HG03095 (cell line): Measurements from ENCODE around the gene PRPF19.
"Not testable (repeated sequence)": the region's sequence is repeated elsewhere in the genome, so short reads cannot be mapped to it uniquely, and the experiment has no call there.

Experiments
- ATAC-seq: cut with Tn5 transposase; IDR thresholded peaks from one replicate; pipeline ENCODE4 v1.9.1; 2021; ENCODE audit warnings: moderate library complexity; ENCODE audit not compliant: unreplicated experiment

The PRPF19 gene

GRCh38 chr11:60909680-60910280, 3.4 kb upstream of the PRPF19 start:
- not testable (repeated sequence) for ATAC-seq

DNA sequence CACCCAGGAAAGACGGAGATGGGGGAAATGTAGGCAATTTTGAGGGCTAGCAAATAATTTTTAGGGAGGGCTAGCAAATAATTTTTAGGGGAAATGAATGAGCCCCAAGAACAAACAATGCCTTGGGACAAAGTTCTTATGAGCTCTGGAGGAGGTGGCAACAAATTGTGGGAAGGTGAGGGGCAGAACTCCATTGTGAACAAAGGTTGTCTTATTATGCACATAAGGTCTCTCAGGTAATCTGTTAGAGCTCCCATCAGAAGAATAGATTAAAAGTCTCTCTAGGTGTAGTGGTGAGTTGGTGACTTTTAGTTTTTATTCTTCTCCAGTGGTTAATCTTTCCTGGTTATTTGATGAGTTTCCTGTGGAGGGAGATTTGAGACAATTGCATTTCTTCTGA, 2.4 kb upstream of the PRPF19 start:
- ATAC-seq = no peak

GRCh38 chr11:60905551-60906113, 753 bp downstream of the PRPF19 start:
- no peak for ATAC-seq

- no peak for ATAC-seq
Measured at GRCh38 chr11:60905047-60905446, 1.3 kb downstream of the PRPF19 start.

DNA sequence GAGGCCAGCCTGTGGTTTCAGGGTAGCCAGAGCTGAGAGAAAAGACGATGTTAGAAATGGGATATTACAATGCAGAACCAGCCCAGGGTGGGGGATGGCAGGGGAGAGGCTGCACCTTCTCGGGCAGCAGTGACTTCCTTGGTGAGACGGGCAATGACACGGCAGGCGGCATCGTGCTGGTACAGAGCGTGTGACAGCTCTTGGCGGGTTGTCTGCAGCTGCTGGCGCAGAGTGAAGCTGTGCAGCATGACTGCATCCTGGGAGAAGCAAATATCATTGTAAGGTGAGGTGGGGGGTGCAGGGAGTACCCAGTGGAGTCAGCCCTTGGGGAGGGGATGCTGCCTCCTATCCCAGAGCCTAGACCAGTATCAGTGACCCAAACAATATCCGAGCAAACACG, 3.8 kb downstream of the PRPF19 start:
- ATAC-seq = no peak

- ATAC-seq = no peak
Measured at GRCh38 chr11:60900673-60901404, 5.5 kb downstream of the PRPF19 start.

DNA sequence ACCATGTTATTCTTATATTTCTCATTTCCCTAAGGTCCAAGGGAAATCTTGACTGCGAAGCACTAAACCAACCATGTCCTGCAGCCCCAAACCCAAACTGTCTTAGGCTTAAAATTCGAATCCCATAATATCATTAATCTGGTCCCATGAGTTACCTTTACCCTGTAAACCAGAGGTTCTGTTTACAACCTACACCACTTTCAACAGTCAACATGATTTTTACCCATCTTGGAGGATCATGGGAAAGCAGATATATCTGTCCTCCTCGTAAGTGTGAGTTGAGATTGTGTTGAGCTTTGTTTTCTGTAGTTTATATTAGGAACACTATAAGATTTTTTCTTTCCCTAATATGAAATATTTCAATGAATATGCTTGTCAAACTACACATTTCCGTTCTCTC, 6.4 kb downstream of the PRPF19 start:
- no peak for ATAC-seq

DNA sequence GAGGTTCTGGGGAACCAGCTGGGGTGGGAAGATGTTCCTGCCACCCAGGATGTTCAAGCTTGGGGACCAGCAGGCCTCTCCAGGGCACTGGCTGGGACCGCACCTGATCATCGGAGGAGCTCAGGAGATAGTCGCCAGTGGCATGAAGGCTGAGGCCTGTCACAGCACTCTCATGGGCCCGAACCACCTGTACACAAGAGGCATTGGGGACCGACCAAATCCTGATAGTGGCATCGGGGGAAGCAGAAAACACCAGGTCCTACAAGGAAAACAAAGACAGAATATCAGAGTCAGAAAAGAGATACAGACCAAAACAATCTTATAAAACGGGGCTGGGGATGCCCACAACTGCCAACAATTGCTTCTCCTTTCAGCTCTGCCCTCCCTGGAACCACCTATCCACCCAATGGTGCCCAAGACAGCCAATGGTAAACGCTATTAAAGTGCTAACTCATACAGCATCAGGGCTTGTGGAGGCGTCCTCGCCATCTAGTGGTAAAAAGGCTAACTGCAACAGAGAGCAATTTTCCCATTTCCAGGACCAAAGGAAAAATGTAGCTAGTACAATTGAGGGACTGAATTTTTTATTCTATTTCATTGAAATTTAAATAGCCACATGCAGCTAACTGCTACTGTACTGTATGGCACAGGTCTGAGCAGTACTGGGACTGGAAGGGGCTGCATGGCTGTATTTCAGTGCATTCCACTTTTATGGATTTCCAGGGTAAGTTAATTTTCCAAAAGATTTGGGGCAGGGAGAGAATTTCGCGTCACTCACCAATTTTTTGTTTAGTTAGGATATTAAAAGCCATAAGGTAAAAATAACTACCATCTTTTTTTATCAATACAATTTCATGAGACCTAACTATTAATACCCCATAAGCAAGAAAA, 7.1 kb downstream of the PRPF19 start:
- no peak for ATAC-seq

GRCh38 chr11:60897496-60897895, 8.9 kb downstream of the PRPF19 start:
- no peak for ATAC-seq

GRCh38 chr11:60895687-60896086, 10.7 kb downstream of the PRPF19 start:
- no peak for ATAC-seq

DNA sequence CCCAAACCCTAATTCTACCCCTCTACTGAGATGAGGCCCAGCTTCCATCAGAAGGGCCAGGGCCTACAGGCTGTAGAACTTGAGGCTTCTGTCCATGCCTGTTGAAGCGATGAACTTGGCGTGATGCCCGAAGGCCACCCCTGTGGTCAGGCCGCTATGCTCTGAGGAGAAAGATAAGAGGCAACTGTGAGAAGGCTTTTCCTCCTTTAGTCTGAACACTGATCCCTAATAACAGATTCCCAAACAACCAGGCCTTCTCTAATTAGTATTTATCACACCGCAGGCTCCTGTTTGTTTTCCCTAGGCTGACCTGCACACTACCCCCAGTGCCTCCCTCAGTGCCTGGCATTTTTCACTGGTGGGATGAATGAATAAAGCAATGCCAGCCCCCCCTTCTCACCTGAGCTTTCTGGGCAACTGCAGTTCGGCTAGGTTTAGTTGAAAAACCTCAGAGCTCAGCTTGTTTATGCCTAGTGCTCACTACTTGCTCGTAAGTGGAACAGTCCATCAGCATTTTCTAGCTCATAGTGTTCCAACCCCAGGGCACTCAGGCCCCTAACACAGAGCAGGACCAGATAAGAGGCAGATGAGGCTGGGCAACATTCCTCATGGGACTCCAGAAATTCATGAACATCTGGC, 15.2 kb downstream of the PRPF19 start:
- ATAC-seq = no peak

GRCh38 chr11:60890696-60891095, 15.7 kb downstream of the PRPF19 start:
- ATAC-seq = no peak

GRCh38 chr11:60889869-60890311, 16.5 kb downstream of the PRPF19 start:
- no peak for ATAC-seq

- ATAC-seq = no peak
Measured at GRCh38 chr11:60887556-60887955, 18.8 kb downstream of the PRPF19 start.

DNA sequence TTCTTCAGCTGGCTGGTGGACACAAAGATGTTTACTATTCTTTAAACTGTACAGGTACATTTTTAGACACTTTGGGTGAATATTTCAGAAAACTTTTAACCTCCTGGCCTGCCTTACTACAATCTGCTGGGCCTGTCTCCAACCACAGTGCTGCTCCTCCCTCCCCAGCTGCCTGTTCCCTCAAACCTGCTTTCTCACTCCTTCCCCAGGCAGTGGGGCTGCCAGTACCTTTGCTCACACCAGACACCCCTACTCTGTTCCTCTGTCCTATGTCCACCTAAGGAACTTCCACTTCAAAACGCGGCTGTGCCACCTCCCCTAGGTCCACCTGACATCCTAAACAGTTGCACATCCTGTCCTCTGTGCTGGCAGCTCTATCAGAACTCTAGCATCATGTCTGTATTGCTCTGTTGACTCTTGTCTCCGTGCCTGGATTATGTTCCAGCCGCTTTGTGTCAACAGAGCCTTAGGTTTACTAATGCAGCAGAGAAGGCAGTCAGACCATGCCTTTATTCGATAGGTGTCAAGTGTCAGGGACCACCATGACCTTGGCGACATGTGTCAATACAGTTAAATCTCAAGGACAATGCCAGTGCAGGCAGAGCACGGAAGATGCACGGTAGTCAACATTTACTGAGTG, 25.6 kb downstream of the PRPF19 start:
- no peak for ATAC-seq

- ATAC-seq = no peak
Measured at GRCh38 chr11:60879971-60880588, 26.3 kb downstream of the PRPF19 start.

DNA sequence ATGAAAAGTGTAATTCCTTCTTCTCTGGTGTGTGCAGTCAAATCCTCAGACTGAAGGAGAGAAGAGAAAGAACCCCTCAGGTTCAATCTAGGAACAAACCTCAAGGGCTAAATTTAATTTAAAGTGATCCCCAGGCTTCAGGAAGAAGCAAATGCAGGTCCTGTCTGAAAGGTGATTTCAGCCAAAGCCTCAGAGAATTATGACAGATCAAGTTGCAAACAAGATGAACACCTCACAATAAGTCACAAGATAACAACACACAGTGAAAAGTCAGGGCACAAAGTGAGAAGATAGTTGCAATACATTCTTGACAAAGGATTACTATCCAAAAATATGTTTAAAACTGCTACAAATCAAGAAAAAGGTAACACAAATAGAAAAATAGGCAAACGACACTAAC, 27.3 kb downstream of the PRPF19 start:
- ATAC-seq = no peak

- no peak for ATAC-seq
Measured at GRCh38 chr11:60878245-60879101, 27.9 kb downstream of the PRPF19 start.

- no peak for ATAC-seq
Measured at GRCh38 chr11:60876168-60876485, 30.3 kb downstream of the PRPF19 start.
